HG02763 (cell line): ENCODE measurements around the gene FOXN3.

Experiments used
- ATAC-seq: cut with Tn5 transposase; IDR thresholded peaks from one replicate; pipeline ENCODE4 v1.9.1; 2021; ENCODE audit warnings: mild to moderate bottlenecking, moderate library complexity; ENCODE audit not compliant: unreplicated experiment

Gene FOXN3

GRCh38 chr14:89340200-89341181 is 76.5 kb downstream of the FOXN3 start:
- no peak for ATAC-seq

- ATAC-seq: no peak
Measured at GRCh38 chr14:89339579-89339978, 77.5 kb downstream of the FOXN3 start.

- ATAC-seq: no peak
Measured at GRCh38 chr14:89339158-89339557, 77.9 kb downstream of the FOXN3 start.

- peak; percentile 35 for ATAC-seq
Measured at GRCh38 chr14:89336338-89336737, 80.7 kb downstream of the FOXN3 start.

DNA sequence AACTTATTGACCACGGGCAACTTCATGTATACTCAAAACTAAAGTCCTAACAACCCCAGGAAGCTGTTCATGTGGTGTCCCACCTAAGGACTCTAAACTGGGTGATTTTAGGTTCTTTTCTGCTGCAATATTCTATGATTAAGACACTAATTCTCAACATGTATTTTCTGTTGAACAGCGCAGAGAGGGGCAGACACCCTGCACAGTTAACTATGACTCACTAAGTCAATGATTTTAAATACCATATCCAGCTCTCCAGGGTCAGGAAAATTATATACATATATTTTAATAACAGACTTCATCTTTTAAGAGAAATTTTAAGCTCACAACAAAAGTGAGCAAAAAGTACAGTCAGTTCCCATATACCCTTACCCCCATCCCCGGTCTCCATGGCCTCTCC is 85.0 kb downstream of the FOXN3 start:
- no peak for ATAC-seq

GRCh38 chr14:89331398-89331797 is 85.6 kb downstream of the FOXN3 start:
- ATAC-seq: peak; percentile 75

DNA sequence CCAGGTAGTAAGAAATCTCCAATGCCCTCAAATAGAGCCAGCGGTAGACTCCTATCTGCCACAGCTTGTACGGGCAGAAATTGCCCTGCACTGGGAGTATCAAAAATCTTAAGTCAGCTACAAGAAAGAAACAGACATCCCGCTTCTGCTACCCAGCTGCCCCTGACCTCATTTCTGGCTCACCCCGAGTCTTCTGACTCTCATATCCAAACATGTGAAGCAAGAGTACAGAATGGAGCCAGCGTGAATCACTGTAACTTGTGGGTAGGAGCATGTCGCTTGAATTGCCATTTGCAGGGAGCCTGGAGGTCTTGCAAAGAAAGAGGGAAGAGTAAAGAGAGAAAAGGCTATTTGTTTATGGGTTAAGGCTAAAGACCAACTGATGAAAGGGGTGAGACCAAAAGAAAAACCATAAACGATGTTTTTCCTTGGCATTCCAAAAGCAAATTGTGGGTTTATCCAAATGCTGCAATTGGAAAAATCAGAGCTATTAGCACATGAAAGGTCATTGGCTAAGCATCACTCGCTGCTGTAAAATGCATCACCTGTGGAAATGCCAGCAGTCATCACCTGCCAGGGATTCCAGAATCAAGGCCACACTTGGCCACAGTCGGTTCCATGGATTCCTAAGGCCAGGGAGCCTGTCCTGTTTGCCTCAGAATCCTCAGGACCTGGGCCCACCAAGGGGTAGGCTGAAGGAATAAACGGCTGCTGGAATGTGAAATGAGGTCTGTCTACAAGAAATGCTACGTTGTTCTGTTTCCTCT is 86.6 kb downstream of the FOXN3 start:
- no peak for ATAC-seq

GRCh38 chr14:89327771-89328212 is 89.2 kb downstream of the FOXN3 start:
- no peak for ATAC-seq

- no peak for ATAC-seq
Measured at GRCh38 chr14:89325959-89326358, 91.1 kb downstream of the FOXN3 start.

GRCh38 chr14:89325299-89325883 is 91.6 kb downstream of the FOXN3 start:
- ATAC-seq: no peak

DNA sequence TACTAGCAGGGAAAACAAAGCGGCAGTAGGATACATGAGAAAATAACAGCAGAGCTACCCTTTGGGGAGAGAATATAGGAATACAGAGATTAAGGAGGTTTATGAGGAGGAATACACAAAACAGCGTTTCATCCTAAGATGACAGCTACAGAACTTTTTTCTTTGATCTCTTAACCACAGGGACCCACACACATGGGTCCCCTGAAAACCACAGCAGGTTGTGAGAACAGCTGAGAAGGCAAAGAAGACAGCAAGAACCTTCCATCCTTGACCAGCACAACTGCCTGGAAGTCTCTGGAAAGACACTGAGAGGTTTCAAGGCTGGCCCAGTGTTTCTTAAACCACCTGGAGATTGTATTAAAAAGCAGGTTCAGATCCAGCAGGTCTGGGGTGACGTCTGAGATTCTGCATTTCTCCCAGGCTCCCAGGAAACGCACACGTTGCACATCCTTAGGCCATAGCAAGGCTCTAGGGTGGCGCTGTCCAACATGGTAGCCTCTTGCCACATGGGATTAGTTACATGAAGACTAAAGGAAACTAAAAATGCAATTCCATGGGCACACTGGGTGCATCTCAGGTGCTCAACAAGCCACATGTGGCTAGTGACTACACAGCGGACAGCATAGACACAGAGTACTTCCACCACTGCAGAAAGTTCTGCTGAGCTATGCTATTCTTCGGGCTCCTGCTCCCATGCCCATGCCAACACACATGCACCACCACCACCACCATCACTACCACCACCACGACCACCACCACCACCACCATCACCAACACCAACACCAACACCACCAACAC is 92.3 kb downstream of the FOXN3 start:
- ATAC-seq: no peak

DNA sequence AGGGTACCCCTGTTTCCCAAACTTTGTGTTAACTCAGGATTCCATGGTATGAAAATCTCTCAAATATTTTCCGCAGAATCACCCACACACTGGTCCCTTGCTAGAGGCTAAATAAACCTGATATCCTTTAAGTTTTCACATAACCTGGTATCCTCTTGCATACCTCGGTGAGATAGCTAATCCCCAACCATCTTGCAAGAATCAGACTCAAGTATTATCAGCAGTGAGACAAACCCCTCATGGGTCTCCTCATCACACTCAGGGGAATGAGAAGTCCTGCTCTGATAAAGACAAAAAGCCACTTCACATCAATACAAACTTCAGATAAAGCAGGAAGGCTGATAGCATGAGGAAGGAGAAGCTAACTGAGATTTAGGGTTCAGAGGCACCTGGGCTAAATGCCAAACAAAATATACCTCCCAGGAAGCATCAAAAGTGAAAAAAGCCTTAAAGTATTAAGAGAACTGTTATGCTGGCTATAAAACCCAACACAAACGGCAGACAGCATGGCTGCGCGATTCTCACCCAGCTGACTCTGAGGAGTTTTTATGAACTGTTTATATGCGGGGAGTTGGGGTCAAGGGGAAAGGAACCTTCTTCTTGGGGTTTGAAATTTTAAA is 96.5 kb downstream of the FOXN3 start:
- no peak for ATAC-seq

DNA sequence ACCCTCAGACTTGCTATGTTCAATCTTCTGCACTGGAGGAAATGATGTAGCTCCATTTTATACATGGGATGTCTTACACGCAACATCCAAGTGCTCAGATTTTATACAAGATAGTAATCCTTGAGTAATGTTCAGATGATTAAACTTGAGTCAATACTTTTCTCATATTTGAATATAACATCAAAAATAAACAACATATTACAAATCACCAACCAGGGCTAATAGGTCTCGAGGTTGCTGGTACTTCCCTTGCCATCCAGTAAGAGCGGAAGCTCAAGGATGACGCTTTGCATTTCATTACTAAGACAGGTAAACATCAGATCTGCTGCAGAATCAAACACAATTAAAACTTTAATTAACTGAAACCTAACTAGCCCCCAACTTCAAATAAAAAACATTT is 97.3 kb downstream of the FOXN3 start:
- ATAC-seq: no peak

- peak; percentile 78 for ATAC-seq
Measured at GRCh38 chr14:89317051-89317691, 99.9 kb downstream of the FOXN3 start.

DNA sequence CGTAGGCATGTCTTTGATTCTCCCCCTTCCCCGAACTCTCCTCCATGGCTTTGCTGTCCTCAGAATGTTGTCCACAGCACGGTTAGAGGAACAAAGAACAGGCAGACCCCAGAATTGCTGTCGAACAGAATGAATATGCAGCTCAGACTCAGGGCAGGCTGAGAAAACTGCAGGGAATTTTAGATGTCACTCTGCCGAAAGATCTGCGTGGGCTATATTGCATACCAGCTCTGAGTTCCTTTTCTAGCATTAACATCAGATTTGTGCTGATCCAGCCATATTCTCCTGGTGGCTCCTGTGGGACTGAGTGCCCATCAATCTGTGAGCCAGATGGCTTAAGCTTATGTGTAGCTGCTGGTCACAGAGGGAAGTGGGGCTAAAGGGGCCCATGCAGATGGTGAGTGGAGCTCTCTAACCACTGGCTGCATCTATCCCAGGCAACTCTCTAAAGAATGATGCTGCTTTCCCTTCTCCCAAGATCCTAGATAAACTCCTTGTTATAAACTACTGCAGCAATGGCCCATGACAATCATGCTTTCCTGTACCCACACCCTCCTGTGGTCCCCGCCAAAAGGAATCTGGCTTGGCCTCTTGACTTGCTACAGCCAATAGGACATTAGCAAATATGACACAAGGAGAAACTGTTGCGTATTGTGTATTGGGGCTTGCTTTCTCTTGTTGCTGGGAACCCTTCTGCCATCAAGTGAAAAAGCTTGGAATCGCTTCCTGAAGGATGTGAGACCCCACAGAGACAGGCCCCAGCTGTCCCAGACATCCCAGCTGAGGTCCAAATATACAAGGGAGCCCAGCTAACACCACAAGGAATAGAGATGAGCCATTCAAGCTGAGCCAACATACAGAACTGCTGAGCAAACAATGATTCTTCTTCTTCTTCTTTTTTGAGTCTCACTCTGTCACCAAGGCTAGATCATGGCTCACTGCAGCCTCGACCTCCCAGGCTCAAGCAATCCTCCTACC is 101.3 kb downstream of the FOXN3 start:
- no peak for ATAC-seq

GRCh38 chr14:89314274-89314673 is 102.8 kb downstream of the FOXN3 start:
- ATAC-seq: no peak

- no peak for ATAC-seq
Measured at GRCh38 chr14:89312932-89313331, 104.1 kb downstream of the FOXN3 start.

- no peak for ATAC-seq
Measured at GRCh38 chr14:89310211-89310610, 106.8 kb downstream of the FOXN3 start.
